HepG2 (cell line): Measurements from ENCODE around the gene PTRHD1. TPM values are rescaled to one million over a fixed set of nuclear protein-coding genes. Genes with fewer than 3 reads are reported as not detected.

Source experiments
- AKAP8 ChIP-seq: sonication (generic); formaldehyde crosslinking; IDR thresholded peaks from 2 replicates; pipeline ENCODE4 v1.5.1; 2020; ENCODE audit warnings: mild to moderate bottlenecking, missing genetic modification reagents
- ARID2 ChIP-seq: sonication (generic); formaldehyde crosslinking; IDR thresholded peaks from 2 replicates; pipeline ENCODE4 v1.8.1; 2022; ENCODE audit warnings: mild to moderate bottlenecking, missing genetic modification reagents, borderline replicate concordance
- CEBPG ChIP-seq: IDR thresholded peaks from 2 replicates; pipeline ENCODE4 v1.6.1; 2016
- KLF11 ChIP-seq: IDR thresholded peaks from 2 replicates; pipeline ENCODE4 v1.6.1; 2016; ENCODE audit warnings: missing compliant biosample characterization
- MEIS2 ChIP-seq: sonication (generic); formaldehyde crosslinking; IDR thresholded peaks from 2 replicates; pipeline ENCODE4 v1.9.0; 2021; ENCODE audit warnings: mild to moderate bottlenecking, missing genetic modification reagents
- MYC ChIP-seq: sonication (generic); formaldehyde crosslinking; IDR thresholded peaks from 2 replicates; pipeline ENCODE4 v1.9.0; 2021; ENCODE audit warnings: missing genetic modification reagents, borderline replicate concordance
- PHF8 ChIP-seq: sonication (generic); formaldehyde crosslinking; IDR thresholded peaks from 2 replicates; pipeline ENCODE4 v1.5.0; 2020; ENCODE audit warnings: missing genetic modification reagents
- REXO4 ChIP-seq: sonication (generic); formaldehyde crosslinking; IDR thresholded peaks from 2 replicates; pipeline ENCODE4 v1.8.0; 2022; ENCODE audit warnings: missing genetic modification reagents, mild to moderate bottlenecking, borderline replicate concordance
- SNAI1 ChIP-seq: sonication (generic); formaldehyde crosslinking; IDR thresholded peaks from 2 replicates; pipeline ENCODE4 v1.5.0; 2020; ENCODE audit warnings: mild to moderate bottlenecking, missing genetic modification reagents, borderline replicate concordance
- STAT5B ChIP-seq: sonication (generic); formaldehyde crosslinking; IDR thresholded peaks from 2 replicates; pipeline ENCODE4 v1.4.0; 2020; ENCODE audit warnings: missing genetic modification reagents
- ZFY ChIP-seq: sonication (generic); formaldehyde crosslinking; IDR thresholded peaks from 2 replicates; pipeline ENCODE4 v1.4.0; 2020; ENCODE audit warnings: missing genetic modification reagents
- ZNF138 ChIP-seq: sonication (generic); formaldehyde crosslinking; IDR thresholded peaks from 2 replicates; pipeline ENCODE4 v1.5.0; 2020; ENCODE audit warnings: mild to moderate bottlenecking, low read depth, missing genetic modification reagents
- ZNF564 ChIP-seq: sonication (generic); formaldehyde crosslinking; IDR thresholded peaks from 2 replicates; pipeline ENCODE4 v1.8.1; 2023; ENCODE audit warnings: mild to moderate bottlenecking, missing genetic modification reagents
- polyA plus RNA-seq, 8 experiments: library from polyadenylated mRNA; depleted of rRNA in 3 of 8; stranded (reverse) in 7 of 8; unstranded in 1 of 8; fragments of >200 nt; fragmentation: Illumina TruSeq in 4 of 8; extraction: Trizol in 4 of 8; gene quantifications; 2 replicates each; pipeline versions ENCODE4 v1.2.1 to v1.2.3, GENCODE V29; 2011 to 2016; ENCODE audit warnings: low read depth in 4 of 8, missing spikeins in 1 of 8, mixed read lengths in 1 of 8; ENCODE audit not compliant: insufficient read depth in 1 of 8
- total RNA-seq, 5 experiments: library from RNA; depleted of rRNA; stranded (reverse); fragments of >200 nt; fragmentation: Illumina TruSeq; extraction: Trizol; gene quantifications; 2 replicates each; pipeline ENCODE4 v1.2.3, GENCODE V29; 2016; ENCODE audit warnings: low read depth in 1 of 5
- TF ChIP-seq, protein P1 (sequence below): sonication (generic); formaldehyde crosslinking; conservative IDR thresholded peaks from 2 replicates; pipeline ENCODE4 v1.8.0; 2022; ENCODE audit warnings: mild to moderate bottlenecking, moderate library complexity, missing genetic modification reagents
- TF ChIP-seq, protein P2 (sequence below): sonication (generic); formaldehyde crosslinking; IDR thresholded peaks from 2 replicates; pipeline ENCODE4 v1.4.0; 2020; ENCODE audit warnings: missing genetic modification reagents
- TF ChIP-seq, protein P3 (sequence below): sonication (generic); formaldehyde crosslinking; IDR thresholded peaks from 2 replicates; pipeline ENCODE4 v1.5.1; 2020; ENCODE audit warnings: missing genetic modification reagents, mild to moderate bottlenecking, borderline replicate concordance

PTRHD1 gene
- total and polyA plus RNA-seq, 2 of the 13 experiments (the other 11 are each of a cell fraction or from before 2014, with no cell fraction given), result 72.6 to 90.8 TPM

DNA sequence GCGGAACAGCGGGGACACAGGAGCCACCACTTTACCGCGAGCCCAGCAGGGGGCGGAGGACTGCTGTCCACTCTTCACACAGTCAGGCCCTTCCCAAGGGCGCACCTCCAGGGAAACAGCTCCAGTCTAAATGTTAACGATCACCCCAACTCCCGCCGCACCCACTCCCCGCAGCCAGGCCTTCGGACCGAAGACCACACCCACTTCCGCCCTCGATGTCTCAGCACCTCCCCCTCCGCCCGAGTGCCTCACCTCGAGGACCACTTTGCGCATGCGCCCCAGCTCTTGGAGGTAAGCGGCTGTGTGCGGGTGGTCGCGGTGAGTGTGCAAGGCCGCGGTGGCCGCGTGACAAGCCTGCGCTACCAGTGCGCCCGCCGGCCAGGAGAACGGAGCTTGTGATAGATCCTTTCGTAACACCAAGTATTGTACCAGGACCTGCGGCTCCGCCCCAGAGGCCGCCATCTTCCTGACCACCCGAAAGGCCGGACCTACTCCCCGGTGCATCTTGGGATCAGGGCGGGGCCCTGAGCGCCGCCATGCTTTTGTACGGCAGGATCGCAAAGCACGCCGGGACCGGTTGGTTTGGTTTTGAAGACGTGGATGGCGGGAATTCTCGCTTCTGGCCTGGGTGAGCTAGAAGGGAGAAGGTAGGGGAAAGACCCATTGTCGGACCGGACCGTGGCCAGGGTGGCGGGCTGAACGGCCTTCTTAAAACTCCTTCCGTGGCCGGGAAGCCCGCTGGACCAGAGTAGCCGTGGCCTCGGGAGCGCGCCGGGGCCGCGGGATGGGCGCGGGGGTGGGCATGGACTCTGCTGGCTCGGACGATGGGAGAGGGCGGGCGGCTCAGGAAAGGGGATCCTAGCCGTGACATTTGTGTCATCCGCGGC is at the start of gene PTRHD1, which contains the start of gene CENPO (continued):
- TF ChIP-seq REXO4 (CRISPR knock-in tag), result peak; percentile 90; the same call in 1 of the 2 replicates
- TF ChIP-seq ZNF564, result peak; percentile 49
- TF ChIP-seq, protein P1, sequence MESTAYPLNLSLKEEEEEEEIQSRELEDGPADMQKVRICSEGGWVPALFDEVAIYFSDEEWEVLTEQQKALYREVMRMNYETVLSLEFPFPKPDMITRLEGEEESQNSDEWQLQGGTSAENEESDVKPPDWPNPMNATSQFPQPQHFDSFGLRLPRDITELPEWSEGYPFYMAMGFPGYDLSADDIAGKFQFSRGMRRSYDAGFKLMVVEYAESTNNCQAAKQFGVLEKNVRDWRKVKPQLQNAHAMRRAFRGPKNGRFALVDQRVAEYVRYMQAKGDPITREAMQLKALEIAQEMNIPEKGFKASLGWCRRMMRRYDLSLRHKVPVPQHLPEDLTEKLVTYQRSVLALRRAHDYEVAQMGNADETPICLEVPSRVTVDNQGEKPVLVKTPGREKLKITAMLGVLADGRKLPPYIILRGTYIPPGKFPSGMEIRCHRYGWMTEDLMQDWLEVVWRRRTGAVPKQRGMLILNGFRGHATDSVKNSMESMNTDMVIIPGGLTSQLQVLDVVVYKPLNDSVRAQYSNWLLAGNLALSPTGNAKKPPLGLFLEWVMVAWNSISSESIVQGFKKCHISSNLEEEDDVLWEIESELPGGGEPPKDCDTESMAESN (CRISPR knock-in tag), result peak; percentile 75
- TF ChIP-seq MEIS2, result peak; percentile 83; the same call in 1 of the 2 replicates
- TF ChIP-seq SNAI1 (CRISPR knock-in tag), result no peak; the same call in 1 of the 2 replicates
- TF ChIP-seq STAT5B, result 0 out of 2 replicates have a peak, but pooled peaks have one; percentile 57
- TF ChIP-seq AKAP8 (CRISPR knock-in tag), result no peak; the same call in 1 of the 2 replicates
- TF ChIP-seq, protein P2, sequence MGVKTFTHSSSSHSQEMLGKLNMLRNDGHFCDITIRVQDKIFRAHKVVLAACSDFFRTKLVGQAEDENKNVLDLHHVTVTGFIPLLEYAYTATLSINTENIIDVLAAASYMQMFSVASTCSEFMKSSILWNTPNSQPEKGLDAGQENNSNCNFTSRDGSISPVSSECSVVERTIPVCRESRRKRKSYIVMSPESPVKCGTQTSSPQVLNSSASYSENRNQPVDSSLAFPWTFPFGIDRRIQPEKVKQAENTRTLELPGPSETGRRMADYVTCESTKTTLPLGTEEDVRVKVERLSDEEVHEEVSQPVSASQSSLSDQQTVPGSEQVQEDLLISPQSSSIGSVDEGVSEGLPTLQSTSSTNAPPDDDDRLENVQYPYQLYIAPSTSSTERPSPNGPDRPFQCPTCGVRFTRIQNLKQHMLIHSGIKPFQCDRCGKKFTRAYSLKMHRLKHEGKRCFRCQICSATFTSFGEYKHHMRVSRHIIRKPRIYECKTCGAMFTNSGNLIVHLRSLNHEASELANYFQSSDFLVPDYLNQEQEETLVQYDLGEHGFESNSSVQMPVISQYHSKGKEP, result peak; percentile 86; the same call in 1 of the 2 replicates
- TF ChIP-seq PHF8 (CRISPR knock-in tag), result peak; percentile 98
- TF ChIP-seq, protein P3, sequence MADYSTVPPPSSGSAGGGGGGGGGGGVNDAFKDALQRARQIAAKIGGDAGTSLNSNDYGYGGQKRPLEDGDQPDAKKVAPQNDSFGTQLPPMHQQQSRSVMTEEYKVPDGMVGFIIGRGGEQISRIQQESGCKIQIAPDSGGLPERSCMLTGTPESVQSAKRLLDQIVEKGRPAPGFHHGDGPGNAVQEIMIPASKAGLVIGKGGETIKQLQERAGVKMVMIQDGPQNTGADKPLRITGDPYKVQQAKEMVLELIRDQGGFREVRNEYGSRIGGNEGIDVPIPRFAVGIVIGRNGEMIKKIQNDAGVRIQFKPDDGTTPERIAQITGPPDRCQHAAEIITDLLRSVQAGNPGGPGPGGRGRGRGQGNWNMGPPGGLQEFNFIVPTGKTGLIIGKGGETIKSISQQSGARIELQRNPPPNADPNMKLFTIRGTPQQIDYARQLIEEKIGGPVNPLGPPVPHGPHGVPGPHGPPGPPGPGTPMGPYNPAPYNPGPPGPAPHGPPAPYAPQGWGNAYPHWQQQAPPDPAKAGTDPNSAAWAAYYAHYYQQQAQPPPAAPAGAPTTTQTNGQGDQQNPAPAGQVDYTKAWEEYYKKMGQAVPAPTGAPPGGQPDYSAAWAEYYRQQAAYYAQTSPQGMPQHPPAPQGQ, result no peak
- TF ChIP-seq MYC, result peak; percentile 94
- peak; percentile 97 for TF ChIP-seq ARID2 (CRISPR knock-in tag)
- peak; percentile 7; the same call in 1 of the 2 replicates for TF ChIP-seq CEBPG (CRISPR knock-in tag)
- TF ChIP-seq ZFY (CRISPR knock-in tag), result peak; percentile 98
- 0 out of 2 replicates have a peak, but pooled peaks have one; percentile 56 for TF ChIP-seq ZNF138 (CRISPR knock-in tag)
- TF ChIP-seq KLF11 (CRISPR knock-in tag), result peak; percentile 71
